ENCODE data around the gene UBE2J2.

DNA sequence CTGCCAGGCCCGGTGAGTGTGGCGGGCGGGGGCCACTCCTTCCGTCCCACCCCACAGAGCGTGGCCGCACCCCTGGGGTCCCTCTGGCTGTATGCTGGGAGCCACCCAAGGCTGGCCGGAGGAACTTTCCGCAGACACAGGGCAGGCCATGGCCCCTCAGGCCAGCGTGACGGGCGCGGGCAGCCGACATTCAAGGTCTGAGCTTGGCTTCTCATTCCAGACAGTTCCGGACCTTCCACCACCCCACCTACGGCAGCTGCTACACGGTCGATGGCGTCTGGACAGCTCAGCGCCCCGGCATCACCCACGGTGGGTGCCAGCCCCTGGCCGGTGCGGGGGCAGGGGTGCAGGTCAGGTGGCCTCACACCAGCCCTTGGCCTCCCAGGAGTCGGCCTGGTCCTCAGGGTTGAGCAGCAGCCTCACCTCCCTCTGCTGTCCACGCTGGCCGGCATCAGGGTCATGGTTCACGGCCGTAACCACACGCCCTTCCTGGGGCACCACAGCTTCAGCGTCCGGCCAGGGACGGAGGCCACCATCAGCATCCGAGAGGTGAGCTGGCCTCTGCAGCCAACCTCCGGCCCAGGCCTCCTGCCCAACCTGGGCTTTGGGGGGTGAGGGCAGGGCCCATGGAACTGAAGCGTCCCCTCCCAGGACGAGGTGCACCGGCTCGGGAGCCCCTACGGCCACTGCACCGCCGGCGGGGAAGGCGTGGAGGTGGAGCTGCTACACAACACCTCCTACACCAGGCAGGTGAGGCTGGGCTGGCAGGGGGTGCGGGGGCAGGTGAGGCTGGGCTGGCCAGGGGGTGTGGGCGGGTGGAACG lies 13.8 kb upstream of the UBE2J2 start:
- no peak for TF ChIP-seq POLR2A (IDR thresholded peaks at IDR 0.05)
- TF ChIP-seq, protein P1, sequence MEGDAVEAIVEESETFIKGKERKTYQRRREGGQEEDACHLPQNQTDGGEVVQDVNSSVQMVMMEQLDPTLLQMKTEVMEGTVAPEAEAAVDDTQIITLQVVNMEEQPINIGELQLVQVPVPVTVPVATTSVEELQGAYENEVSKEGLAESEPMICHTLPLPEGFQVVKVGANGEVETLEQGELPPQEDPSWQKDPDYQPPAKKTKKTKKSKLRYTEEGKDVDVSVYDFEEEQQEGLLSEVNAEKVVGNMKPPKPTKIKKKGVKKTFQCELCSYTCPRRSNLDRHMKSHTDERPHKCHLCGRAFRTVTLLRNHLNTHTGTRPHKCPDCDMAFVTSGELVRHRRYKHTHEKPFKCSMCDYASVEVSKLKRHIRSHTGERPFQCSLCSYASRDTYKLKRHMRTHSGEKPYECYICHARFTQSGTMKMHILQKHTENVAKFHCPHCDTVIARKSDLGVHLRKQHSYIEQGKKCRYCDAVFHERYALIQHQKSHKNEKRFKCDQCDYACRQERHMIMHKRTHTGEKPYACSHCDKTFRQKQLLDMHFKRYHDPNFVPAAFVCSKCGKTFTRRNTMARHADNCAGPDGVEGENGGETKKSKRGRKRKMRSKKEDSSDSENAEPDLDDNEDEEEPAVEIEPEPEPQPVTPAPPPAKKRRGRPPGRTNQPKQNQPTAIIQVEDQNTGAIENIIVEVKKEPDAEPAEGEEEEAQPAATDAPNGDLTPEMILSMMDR (IDR thresholded peaks at IDR 0.05) = no peak
